GM21390 (cell line): ENCODE results near the gene RALB.
"Not testable (repeated sequence)": the region's sequence is repeated elsewhere in the genome, so short reads cannot be mapped to it uniquely, and the experiment has no call there.

Source experiments
- ATAC-seq: cut with Tn5 transposase; IDR thresholded peaks from one replicate; pipeline ENCODE4 v1.9.1; 2021; ENCODE audit not compliant: unreplicated experiment

RALB gene

GRCh38 chr2:120291401-120292311 lies 39.0 kb downstream of the RALB start:
- ATAC-seq: no peak

DNA sequence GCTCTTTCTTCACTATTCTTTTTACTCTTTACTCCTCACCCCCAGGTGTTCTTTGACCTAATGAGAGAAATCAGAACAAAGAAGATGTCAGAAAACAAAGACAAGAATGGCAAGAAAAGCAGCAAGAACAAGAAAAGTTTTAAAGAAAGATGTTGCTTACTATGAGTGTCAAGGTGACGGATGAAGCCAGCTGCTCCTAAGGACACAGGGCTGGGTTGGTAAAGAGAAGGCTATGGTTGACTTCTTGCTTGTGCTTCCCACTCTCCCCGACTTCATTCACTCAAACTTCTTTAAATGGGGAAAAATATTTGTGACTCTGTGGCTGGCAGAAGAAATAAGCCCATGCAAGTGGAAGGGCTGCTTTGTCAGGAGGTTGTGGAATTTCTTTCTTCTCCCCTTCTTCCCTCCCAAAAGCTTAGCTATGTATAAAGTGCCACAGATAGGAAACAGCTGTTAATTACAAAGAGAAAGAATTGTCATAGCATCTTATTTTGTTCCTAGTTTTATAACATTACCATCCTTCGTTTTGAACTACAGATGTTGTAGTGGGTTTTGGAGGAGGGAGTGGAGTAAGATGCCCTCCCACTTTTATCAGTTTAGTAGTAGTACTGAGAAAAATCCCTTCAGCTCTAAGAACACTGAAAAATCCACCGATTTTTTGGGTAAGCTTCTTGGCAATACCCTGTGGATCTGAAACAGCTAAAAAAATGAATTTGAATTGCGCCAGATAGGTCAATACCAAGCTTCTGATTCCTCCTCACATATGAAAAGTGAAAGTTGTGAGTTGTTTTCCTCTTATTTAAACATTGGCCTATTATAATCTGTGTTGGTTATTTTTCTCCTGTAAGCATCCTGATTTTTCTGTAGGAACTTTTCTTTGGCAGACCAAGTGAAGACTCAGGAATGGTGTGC lies 40.7 kb downstream of the RALB start:
- no peak for ATAC-seq

- ATAC-seq: peak; percentile 98
Observed at GRCh38 chr2:120294008-120294340, 41.3 kb downstream of the RALB start.

DNA sequence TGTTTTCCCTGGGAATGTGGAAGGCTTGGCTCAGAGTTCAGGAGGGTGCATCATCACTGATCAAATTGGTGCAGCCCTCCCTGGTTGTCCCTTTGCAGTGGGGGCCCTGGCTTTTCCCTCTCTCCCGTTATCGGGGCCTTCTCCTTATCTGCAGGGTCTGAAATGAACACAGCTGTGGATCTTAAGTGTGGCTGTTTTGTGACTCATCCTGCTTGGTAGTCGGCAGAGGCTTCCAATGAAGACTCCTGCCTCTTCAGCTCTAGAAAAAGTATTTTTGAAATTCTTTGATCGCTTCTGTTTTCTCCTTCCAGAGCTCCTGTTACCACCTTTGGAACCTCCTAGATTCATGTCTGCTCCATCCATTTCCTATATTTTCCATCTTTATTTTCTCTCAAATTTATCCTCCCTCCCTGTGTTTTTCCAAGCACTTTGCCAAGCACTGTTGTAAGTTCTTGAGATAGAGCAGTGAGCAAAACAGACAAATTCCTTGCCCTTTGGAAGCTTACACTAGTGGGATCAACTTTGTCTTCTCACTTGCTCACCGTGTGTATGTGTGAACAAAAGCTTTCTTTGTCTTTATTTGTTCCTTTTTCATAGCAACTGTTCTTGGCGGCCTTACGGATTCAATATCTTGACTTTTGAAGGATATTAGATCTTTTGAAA lies 45.7 kb downstream of the RALB start:
- ATAC-seq: no peak

GRCh38 chr2:120299004-120299403 lies 46.4 kb downstream of the RALB start:
- ATAC-seq: no peak

- ATAC-seq: no peak
Observed at GRCh38 chr2:120299561-120299960, 46.9 kb downstream of the RALB start.

DNA sequence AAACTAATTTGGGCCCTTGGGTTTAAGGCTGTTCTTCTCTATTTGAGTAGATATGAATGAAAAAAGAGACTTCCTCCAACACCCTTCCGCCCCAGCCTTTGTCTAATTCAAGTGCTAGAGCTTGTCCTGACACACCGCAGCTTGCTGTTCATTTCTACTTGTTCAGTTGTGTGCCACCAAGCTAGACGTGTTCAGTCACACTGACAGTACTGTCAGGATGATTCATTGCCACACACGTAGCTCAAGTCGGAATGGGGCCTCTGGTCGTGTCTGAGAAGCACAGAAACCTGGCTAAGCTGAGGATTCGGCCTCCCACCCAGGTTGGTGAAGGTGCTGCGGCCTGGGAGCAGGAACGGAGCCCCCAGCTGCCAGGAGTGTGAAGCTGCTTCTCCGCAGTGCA lies 47.7 kb downstream of the RALB start:
- no peak for ATAC-seq

DNA sequence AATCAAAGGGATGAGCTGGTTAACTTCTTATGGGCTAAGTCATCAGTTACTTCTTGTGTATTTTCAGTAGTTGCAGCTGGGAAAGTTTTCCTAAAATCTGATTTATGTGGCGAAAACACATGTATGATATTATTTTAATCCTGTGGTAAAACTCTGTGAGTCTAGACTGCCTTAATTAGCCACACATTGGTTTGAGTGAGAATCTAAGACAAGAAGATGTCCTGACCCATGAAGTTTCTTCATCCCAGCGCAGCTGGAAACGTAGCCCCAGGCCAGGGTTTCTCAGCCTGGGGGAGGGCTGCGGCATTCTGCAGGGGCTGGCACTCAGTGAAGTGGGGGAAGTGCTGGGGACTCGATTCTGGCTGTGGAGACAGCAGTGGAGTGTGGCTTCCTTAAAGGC lies 48.6 kb downstream of the RALB start:
- no peak for ATAC-seq

DNA sequence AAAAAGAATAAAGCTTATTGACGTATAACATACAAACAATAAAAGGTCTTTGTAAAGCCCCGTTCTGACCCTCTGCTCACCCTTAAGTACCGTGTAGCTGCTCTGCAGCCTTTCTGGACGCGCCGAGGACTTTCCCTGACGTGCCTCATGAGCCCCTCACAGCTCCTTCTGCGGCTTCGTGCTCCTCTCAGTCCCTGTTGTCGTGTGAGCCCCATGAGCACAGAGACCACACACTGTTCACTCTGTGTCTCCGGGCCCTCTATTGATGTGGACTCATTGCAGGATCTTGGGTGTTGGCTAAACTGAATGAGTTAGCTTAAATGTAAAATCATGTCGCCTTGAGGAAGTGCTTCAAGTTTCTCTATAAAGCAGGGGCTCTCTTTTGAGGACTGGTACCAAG lies 49.6 kb downstream of the RALB start:
- no peak for ATAC-seq

DNA sequence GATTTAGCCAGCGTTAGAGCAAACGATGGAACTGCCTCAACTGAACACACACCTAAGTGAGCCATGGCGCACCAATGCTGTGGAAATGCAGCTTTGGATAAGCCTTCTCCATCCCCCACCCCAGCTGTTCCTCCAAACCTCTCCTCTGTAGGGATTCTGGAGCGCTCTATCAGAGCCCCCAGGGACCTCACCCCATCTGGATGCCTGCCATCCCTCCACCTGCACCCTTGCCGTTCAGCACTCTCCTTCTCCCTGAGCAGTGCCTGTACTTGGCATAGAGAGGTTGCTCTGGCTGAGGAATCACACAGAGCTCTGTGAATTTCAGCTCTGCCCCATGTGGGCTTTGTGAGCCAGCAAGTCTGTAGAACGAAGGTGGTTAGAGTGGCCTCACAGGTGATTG lies 50.5 kb downstream of the RALB start:
- ATAC-seq: no peak

DNA sequence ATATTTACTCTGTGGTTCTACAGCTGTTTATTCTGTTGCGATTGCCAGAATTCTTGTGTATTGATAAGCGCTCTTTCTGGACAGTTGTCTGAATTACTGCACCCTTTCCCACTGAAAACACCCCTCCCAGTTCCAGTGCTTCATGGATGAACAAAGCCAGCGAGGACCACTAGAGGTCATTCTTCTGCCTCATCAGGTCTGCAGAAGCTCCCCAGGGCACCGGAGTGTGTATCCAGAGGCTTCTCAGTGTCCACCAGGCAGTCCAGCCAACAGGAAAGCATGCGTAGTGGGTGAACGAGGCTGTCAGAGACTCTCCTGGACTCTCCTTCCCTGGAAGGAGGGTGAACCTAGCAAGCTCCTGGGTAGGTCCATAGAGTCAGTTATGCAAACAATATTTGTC lies 52.6 kb downstream of the RALB start:
- no peak for ATAC-seq

- no peak for ATAC-seq
Observed at GRCh38 chr2:120305937-120306490, 53.4 kb downstream of the RALB start.

DNA sequence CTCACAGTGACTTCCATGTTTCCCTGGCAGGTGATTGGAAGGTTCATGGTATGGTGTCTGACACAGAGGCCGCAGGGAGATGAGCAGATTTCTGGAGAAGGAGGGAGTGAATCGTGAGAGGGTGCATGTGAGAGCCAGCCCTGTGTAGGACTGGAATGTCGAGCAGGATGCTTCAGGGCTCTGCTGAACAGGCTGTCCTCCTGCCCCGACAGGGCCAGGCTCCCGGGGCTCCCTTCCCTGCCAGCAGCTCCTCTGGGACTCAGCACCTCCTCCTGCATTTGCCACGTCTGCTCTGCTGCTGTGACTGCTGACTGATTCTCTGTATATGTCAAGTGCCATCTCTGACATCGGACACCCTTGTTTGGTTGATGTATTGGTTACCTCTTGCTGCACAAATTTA lies 54.8 kb downstream of the RALB start:
- no peak for ATAC-seq

DNA sequence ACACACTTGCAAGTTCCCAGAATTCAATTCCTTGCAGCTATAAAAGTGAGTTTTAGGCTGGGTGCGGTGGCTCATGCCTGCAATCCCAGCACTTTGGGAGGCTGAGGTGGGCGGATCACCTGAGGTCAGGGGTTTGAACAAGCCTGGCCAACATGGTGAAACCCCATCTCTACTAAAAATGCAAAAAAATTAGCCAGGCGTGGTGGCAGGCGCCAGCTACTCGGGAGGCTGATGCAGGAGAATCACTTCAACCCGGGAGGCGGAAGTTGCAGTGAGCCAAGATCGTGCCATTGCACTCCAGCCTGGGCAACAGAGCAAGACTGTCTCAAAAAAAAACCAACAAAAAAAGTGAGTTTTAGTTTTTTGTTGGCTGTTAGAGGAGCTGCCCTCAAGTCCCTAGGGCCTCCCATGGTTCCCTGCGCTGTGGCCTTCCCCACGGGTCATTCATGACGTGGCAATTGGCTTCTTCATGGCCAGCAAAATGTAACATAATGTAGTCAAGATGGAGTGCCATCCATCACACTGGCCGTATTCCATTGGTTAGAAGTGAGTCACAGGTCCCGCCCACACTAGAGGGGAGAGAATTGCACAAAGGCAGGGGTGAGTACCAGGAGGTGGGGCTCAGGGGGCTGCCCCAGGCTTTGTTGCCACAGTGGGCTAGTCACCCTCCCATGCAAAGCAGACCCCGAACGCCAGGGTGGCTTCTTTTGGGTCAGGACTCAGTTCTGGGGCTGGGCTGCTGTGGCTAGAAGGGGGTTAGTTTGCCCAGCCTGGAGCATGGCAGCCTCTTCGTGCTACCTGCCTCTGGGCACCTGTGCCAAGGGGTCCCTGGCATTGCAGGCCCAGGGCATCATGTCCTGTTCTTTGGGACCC lies 55.6 kb downstream of the RALB start:
- no peak for ATAC-seq

GRCh38 chr2:120310136-120310535 lies 57.5 kb downstream of the RALB start:
- ATAC-seq: peak; percentile 56

DNA sequence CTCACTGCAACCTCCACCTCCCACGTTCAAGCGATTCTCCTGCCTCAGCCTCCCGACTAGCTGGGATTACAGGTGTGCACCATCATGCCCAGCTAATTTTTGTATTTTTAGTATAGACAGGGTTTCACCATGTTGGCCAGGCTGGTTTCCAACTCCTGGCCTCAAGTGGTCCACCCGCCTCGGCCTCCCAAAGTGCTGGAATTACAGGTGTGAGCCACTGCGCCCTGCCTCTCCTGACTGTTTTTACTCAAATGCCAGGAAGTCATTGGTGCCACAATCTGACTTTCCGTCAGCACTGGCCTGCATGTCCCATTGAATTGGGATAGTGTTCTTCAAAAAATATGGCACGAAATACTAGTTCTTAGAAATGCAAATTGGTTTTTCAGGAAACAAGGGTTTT lies 58.2 kb downstream of the RALB start:
- not testable (repeated sequence) for ATAC-seq

DNA sequence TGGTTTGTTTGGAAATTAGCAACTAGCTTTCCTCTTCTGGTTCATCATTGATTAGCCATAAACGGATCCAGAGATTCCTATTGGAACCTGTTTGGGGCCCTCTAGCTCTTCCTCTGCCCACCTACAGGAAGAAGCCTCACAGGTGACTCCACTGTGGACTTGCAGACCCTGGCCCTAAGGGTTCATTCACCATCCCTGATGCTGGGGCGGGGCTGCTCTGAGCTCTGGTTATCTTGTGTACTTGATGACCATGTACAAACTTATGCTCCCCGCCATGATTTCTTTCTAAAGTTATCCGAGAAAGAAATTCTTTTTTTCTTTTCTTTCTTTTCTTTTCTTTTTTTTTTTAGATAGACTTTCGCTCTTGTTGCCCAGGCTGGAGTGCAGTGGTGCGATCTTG lies 59.4 kb downstream of the RALB start:
- ATAC-seq: no peak

DNA sequence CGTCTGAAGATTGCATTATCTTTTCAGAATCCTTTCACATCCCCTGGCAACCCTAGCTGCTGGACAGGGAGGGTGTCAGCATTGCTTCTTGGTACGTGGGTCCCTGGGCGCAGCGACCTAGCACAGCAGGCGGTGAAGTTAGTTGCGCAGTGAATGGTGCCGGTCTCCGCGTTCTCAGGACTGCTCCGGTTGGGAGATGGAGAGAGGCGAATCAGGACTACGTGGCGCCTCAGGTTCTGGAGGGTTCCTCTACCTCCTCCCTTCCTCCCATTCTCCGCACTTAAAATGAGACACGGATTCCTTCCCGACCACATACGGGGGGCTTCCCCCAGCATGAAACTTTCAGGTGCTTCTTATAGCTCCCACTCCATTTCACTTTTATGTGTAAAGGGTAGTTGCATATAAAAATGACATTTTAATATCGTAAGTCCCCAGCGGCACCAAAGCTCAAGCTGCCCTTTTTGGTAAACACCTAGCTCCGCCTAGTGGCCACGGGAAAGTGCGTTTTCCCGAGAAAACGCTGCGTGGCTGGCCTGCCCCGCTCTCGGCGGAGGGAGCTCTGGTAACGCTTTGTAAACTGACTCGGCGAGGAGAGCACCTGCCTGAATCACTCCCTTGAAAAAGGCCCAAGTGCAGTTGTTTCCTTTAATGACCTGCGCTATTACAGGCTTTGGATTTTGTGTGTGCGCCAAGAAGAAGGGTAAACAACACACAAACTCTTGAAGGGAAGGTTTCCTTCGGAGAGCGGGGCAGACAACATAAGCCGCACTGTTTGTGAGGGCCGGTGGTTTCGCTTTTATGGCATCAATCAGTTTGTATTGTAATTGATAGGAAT lies 60.4 kb downstream of the RALB start:
- ATAC-seq: peak; percentile 65
